ENCODE data around the gene ZEB2. TPM values are rescaled to one million over a fixed set of nuclear protein-coding genes. Genes with fewer than 3 reads are reported as not detected.

Gene ZEB2
- total RNA-seq, 1 donor from 2014 or later, result 111 TPM

GRCh38 chr2:144509001-144509878, 10.7 kb downstream of the ZEB2 start:
- H3K4me1 Mint-ChIP-seq, result peaks cover 97% of the 10 kb centered on the region
- DNase-seq (ENCODE audit: low spot score in 2 of 2, unreplicated experiment in 2 of 2), result no peak
- H3K4me3 Mint-ChIP-seq, result peak overlapping the region; percentile 14
- no peak for TF ChIP-seq CTCF (IDR thresholded peaks at IDR 0.05; ENCODE audit: unreplicated experiment)
- no peaks in the 10 kb centered on the region for H3K36me3 Mint-ChIP-seq
- H3K27ac Mint-ChIP-seq, result peak overlapping the region; percentile 96
- H3K9me3 Mint-ChIP-seq, result no peaks in the 10 kb centered on the region
- no peaks in the 10 kb centered on the region for H3K27me3 Mint-ChIP-seq (ENCODE audit: low read depth)

GRCh38 chr2:144508172-144508851, 11.6 kb downstream of the ZEB2 start:
- H3K36me3 Mint-ChIP-seq, result no peaks in the 10 kb centered on the region
- H3K27ac Mint-ChIP-seq, result peak overlapping the region; percentile 96
- no peaks in the 10 kb centered on the region for H3K9me3 Mint-ChIP-seq
- H3K4me3 Mint-ChIP-seq, result no peak overlapping the region
- no peaks in the 10 kb centered on the region for H3K27me3 Mint-ChIP-seq (ENCODE audit: low read depth)
- no peak for TF ChIP-seq CTCF (IDR thresholded peaks at IDR 0.05; ENCODE audit: unreplicated experiment)
- H3K4me1 Mint-ChIP-seq, result peaks cover 97% of the 10 kb centered on the region
- no peak for DNase-seq (ENCODE audit: low spot score in 2 of 2, unreplicated experiment in 2 of 2)

- Mint-ChIP-seq H3K36me3 (no peaks in the 10 kb centered on the region), H3K27me3 (ENCODE audit: low read depth) (no peaks in the 10 kb centered on the region), H3K9me3 (no peaks in the 10 kb centered on the region), H3K4me1 (peaks cover 97% of the 10 kb centered on the region), H3K4me3 (peak overlapping the region; percentile 4), H3K27ac (peak overlapping the region; percentile 96)
- no peak for DNase-seq (ENCODE audit: low spot score in 2 of 2, unreplicated experiment in 2 of 2)
- TF ChIP-seq CTCF (IDR thresholded peaks at IDR 0.05; ENCODE audit: unreplicated experiment), result no peak
Measured at GRCh38 chr2:144507441-144508171, 12.3 kb downstream of the ZEB2 start.

GRCh38 chr2:144505245-144505831, 14.6 kb downstream of the ZEB2 start:
- no peak for DNase-seq (ENCODE audit: low spot score in 2 of 2, unreplicated experiment in 2 of 2)
- H3K4me1 Mint-ChIP-seq, result peaks cover 94% of the 10 kb centered on the region
- TF ChIP-seq CTCF (IDR thresholded peaks at IDR 0.05; ENCODE audit: unreplicated experiment), result no peak
- H3K36me3 Mint-ChIP-seq, result peaks cover 6% of the 10 kb centered on the region
- H3K27me3 Mint-ChIP-seq (ENCODE audit: low read depth), result no peaks in the 10 kb centered on the region
- H3K27ac Mint-ChIP-seq, result peak overlapping the region; percentile 92
- peak overlapping the region; percentile 11 for H3K4me3 Mint-ChIP-seq
- H3K9me3 Mint-ChIP-seq, result no peaks in the 10 kb centered on the region

GRCh38 chr2:144504218-144504641, 15.7 kb downstream of the ZEB2 start:
- Mint-ChIP-seq H3K9me3 (no peaks in the 10 kb centered on the region), H3K27me3 (ENCODE audit: low read depth) (no peaks in the 10 kb centered on the region), H3K4me1 (peaks cover 84% of the 10 kb centered on the region), H3K4me3 (peak overlapping the region; percentile 2), H3K27ac (peak overlapping the region; percentile 76), H3K36me3 (peaks cover 6% of the 10 kb centered on the region)
- TF ChIP-seq CTCF (IDR thresholded peaks at IDR 0.05; ENCODE audit: unreplicated experiment), result no peak
- no peak for DNase-seq (ENCODE audit: low spot score in 2 of 2, unreplicated experiment in 2 of 2)
